Measurements from ENCODE around the gene KLHDC4. TPM values are rescaled to one million over a fixed set of nuclear protein-coding genes. Genes with fewer than 3 reads are reported as not detected.
A peak's percentile ranks its signal among the peaks of the same experiment; 100 is the strongest.

The KLHDC4 gene
- total RNA-seq, 1 donor from 2014 or later, result 38.8 TPM

GRCh38 chr16:87744750-87745514 is 20.9 kb downstream of the KLHDC4 start:
- no peak overlapping the region for H3K4me3 ChIP-seq
- H3K36me3 ChIP-seq, result peaks cover 72% of the 10 kb centered on the region
- H3K27me3 ChIP-seq, result no peaks in the 10 kb centered on the region
- intact Hi-C loops (cut with DNase I), result no loop called here
- H3K27ac ChIP-seq, result no peak overlapping the region
- H3K9me3 ChIP-seq, result no peaks in the 10 kb centered on the region
- no peak for TF ChIP-seq CTCF (IDR thresholded peaks at IDR 0.05)
- DNase-seq (no peak), ATAC-seq (peak; percentile 19)
- H3K4me1 ChIP-seq, result no peaks in the 10 kb centered on the region

- DNase-seq (no peak), ATAC-seq (no peak)
- no peaks in the 10 kb centered on the region for H3K27me3 ChIP-seq
- intact Hi-C loops (cut with DNase I), result no loop called here
- H3K4me3 ChIP-seq, result no peak overlapping the region
- peaks cover 55% of the 10 kb centered on the region for H3K36me3 ChIP-seq
- no peaks in the 10 kb centered on the region for H3K9me3 ChIP-seq
- H3K4me1 ChIP-seq, result no peaks in the 10 kb centered on the region
- TF ChIP-seq CTCF (IDR thresholded peaks at IDR 0.05), result no peak
- no peak overlapping the region for H3K27ac ChIP-seq
These were observed 22.9 kb downstream of the KLHDC4 start for GRCh38 chr16:87742781-87743490.

DNA sequence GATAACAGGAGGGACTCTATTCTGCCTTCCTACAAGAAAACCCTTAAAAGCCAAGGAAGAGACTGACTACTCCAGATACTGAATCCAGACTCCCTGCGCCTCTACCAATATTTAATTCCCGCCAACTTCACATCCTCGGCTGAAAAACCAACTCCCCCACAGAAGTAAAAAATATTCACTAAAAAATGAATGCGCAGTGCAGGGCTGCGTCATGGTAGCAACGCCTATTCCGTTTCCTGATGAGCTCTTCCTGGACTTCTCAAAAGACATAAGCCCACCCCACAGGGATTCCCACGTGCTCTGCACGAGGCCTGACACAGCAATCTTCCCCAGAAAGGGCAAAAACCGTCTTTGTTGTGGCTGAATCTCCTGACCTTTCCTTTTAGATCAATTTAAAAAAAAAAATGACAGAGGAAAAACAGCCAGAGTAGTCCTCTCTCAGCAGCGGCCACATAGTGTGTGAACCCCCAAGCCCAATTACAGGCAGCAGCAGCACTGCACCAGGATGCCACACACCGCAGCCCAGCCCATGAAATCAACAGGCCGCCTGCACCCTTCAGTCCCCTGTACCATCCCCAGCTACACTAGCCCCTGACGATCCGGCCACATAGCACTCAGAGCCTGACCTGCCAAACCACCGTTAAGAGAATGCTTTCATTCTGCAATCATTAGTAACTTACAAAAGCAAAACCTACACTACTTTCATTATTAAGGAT is 23.9 kb downstream of the KLHDC4 start:
- no peaks in the 10 kb centered on the region for H3K27me3 ChIP-seq
- H3K36me3 ChIP-seq, result peaks cover 47% of the 10 kb centered on the region
- no peaks in the 10 kb centered on the region for H3K4me1 ChIP-seq
- H3K4me3 ChIP-seq, result no peak overlapping the region
- DNase-seq, result no peak
- no peak overlapping the region for H3K27ac ChIP-seq
- no peak for ATAC-seq
- no peak for TF ChIP-seq CTCF (IDR thresholded peaks at IDR 0.05)
- no peaks in the 10 kb centered on the region for H3K9me3 ChIP-seq
- intact Hi-C loops (cut with DNase I), result no loop called here

- ATAC-seq, result no peak
- Histone ChIP-seq H3K27ac (no peak overlapping the region), H3K36me3 (peaks cover 46% of the 10 kb centered on the region), H3K27me3 (no peaks in the 10 kb centered on the region), H3K9me3 (no peaks in the 10 kb centered on the region), H3K4me3 (no peak overlapping the region), H3K4me1 (no peaks in the 10 kb centered on the region)
- intact Hi-C loops (cut with DNase I), result no loop called here
- DNase-seq, result no peak
- no peak for TF ChIP-seq CTCF (IDR thresholded peaks at IDR 0.05)
These were observed 24.8 kb downstream of the KLHDC4 start for GRCh38 chr16:87740909-87741424.

DNA sequence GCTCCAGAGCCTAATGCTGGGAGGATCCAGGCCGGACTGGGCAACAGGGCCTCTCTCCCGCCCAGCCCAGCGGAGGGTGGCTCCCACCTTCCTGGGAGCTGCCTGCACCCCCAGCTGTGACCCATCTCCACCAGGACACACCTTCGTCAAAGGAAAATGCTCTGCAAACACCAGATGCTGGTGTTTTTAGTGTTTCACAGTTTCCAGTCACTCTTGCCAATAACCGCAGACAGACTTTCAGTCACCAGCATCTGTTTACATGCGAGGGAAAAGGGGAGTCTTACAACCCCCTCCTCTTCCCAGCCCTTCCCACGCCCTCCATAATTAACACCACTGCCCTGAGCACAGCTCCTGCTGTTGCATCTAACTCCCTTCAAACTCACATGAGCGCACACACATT is 25.3 kb downstream of the KLHDC4 start:
- no peaks in the 10 kb centered on the region for H3K4me1 ChIP-seq
- ATAC-seq (no peak), DNase-seq (no peak)
- H3K4me3 ChIP-seq, result no peak overlapping the region
- no peak for TF ChIP-seq CTCF (IDR thresholded peaks at IDR 0.05)
- H3K9me3 ChIP-seq, result no peaks in the 10 kb centered on the region
- H3K36me3 ChIP-seq, result peaks cover 46% of the 10 kb centered on the region
- intact Hi-C loops (cut with DNase I), result no loop called here
- H3K27me3 ChIP-seq, result no peaks in the 10 kb centered on the region
- no peak overlapping the region for H3K27ac ChIP-seq
